HL-60 (cell line): ENCODE data around the gene RSRC2.
"Not testable (repeated sequence)": the region's sequence is repeated elsewhere in the genome, so short reads cannot be mapped to it uniquely, and the experiment has no call there.

Experiments
- CTCF ChIP-seq: IDR thresholded peaks from one replicate; pipeline ENCODE4 v1.5.1; 2011; ENCODE audit warnings: low read length, control low read depth, inconsistent platforms; ENCODE audit not compliant: insufficient read depth
- POLR2AphosphoS5 ChIP-seq: IDR thresholded peaks from 2 replicates; pipeline ENCODE4 v1.6.1; 2012; ENCODE audit warnings: low read depth
- TF ChIP-seq, protein P1 (sequence below): IDR thresholded peaks from 2 replicates; pipeline ENCODE4 v1.6.1; 2012; ENCODE audit warnings: low read depth; ENCODE audit not compliant: insufficient replicate concordance

GRCh38 chr12:122487807-122488206 is 38.9 kb downstream of the RSRC2 start:
- TF ChIP-seq, protein P1, sequence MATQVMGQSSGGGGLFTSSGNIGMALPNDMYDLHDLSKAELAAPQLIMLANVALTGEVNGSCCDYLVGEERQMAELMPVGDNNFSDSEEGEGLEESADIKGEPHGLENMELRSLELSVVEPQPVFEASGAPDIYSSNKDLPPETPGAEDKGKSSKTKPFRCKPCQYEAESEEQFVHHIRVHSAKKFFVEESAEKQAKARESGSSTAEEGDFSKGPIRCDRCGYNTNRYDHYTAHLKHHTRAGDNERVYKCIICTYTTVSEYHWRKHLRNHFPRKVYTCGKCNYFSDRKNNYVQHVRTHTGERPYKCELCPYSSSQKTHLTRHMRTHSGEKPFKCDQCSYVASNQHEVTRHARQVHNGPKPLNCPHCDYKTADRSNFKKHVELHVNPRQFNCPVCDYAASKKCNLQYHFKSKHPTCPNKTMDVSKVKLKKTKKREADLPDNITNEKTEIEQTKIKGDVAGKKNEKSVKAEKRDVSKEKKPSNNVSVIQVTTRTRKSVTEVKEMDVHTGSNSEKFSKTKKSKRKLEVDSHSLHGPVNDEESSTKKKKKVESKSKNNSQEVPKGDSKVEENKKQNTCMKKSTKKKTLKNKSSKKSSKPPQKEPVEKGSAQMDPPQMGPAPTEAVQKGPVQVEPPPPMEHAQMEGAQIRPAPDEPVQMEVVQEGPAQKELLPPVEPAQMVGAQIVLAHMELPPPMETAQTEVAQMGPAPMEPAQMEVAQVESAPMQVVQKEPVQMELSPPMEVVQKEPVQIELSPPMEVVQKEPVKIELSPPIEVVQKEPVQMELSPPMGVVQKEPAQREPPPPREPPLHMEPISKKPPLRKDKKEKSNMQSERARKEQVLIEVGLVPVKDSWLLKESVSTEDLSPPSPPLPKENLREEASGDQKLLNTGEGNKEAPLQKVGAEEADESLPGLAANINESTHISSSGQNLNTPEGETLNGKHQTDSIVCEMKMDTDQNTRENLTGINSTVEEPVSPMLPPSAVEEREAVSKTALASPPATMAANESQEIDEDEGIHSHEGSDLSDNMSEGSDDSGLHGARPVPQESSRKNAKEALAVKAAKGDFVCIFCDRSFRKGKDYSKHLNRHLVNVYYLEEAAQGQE, result not testable (repeated sequence)
- not testable (repeated sequence) for TF ChIP-seq POLR2AphosphoS5, CTCF
